Measurements from ENCODE around the gene DNAH2. TPM values are rescaled to one million over a fixed set of nuclear protein-coding genes. Genes with fewer than 3 reads are reported as not detected.

The DNAH2 gene
- polyA plus RNA-seq, 1 of the 3 experiments (the other 2 are of a cell fraction) = 0.13 TPM

DNA sequence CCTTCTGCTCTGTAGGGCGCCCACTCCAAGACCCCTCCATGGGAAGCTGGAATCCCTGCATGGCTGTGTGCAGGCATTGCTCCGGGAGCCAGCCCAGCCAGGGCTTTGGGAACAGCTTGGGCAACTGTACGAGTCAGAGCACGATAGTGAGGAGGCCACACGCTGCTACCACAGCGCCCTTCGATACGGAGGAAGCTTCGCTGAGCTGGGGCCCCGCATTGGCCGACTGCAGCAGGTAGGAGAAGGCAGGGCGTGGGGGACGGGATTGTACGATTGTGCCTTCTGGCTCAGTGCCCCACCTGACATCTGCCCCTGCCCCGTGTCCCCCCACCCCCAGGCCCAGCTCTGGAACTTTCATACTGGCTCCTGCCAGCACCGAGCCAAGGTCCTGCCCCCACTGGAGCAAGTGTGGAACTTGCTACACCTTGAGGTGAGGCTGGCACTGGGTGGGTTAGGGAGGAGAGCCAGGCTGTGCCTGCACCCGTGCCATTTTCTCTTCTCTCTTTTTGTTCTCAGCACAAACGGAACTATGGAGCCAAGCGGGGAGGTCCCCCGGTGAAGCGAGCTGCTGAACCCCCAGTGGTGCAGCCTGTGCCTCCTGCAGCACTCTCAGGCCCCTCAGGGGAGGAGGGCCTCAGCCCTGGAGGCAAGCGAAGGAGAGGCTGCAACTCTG, 128.7 kb downstream of the DNAH2 start:
- peaks cover 37% of the 10 kb centered on the region for H3F3A ChIP-seq (replicated peaks; ENCODE audit: insufficient read depth)
- peaks cover 19 to 47% of the 10 kb centered on the region in 2 experiments for H3K36me3 ChIP-seq (replicated peaks in 1 of 2; ENCODE audit: control insufficient read depth in 1 of 2, insufficient read depth in 2 of 2, low read length in 1 of 2)
- H2AFZ ChIP-seq (ENCODE audit: low read depth) = no peak overlapping the region
- H3K9me2 ChIP-seq = no peaks in the 10 kb centered on the region
- H3K4me3 ChIP-seq (ENCODE audit: low read depth in 2 of 2, low read length in 1 of 2) = no peak overlapping the region
- DNase-seq = no peak
- ChIA-PET POLR2A (no interaction called here), CTCF (interaction anchor here (0.6 to 4.1 kb wide), 4 partner anchors 11 to 195 kb away, joined by 3 to 37 read pairs (median 13); partner anchors contain the start of genes KDM6B and NAA38)
- peaks cover 9 to 18% of the 10 kb centered on the region in 2 experiments; a peak in 3 of 4 replicates for H3K4me1 ChIP-seq (ENCODE audit: control insufficient read depth in 1 of 2, insufficient read depth in 2 of 2, low read depth in 1 of 2, low read length in 1 of 2)
- H3K9me3 ChIP-seq = no peaks in the 10 kb centered on the region
- H4K20me1 ChIP-seq (ENCODE audit: insufficient read depth) = peaks cover 39% of the 10 kb centered on the region
- TF ChIP-seq EZH2phosphoT487 (IDR thresholded peaks at IDR 0.05; ENCODE audit: borderline replicate concordance, low read depth) = no peak
- no peak for TF ChIP-seq RXRA (IDR thresholded peaks at IDR 0.05; ENCODE audit: borderline replicate concordance, low read depth)
- TF ChIP-seq, protein P1, sequence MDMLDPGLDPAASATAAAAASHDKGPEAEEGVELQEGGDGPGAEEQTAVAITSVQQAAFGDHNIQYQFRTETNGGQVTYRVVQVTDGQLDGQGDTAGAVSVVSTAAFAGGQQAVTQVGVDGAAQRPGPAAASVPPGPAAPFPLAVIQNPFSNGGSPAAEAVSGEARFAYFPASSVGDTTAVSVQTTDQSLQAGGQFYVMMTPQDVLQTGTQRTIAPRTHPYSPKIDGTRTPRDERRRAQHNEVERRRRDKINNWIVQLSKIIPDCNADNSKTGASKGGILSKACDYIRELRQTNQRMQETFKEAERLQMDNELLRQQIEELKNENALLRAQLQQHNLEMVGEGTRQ (IDR thresholded peaks at IDR 0.05; ENCODE audit: borderline replicate concordance, low read depth, low read length) = no peak
- no peak for TF ChIP-seq YY1 (IDR thresholded peaks at IDR 0.05; ENCODE audit: low read depth)
- TF ChIP-seq RFX5 (IDR thresholded peaks at IDR 0.05; ENCODE audit: low read length) = no peak
- no peak for TF ChIP-seq PBX3 (IDR thresholded peaks at IDR 0.05)
- TF ChIP-seq FOXJ3 (CRISPR knock-in tag; IDR thresholded peaks at IDR 0.05) = no peak
- no peak for TF ChIP-seq JUND (IDR thresholded peaks at IDR 0.05)
- no peak for TF ChIP-seq RCOR1 (IDR thresholded peaks at IDR 0.05; ENCODE audit: low read length)
- H3K27ac ChIP-seq (ENCODE audit: low read depth in 2 of 2, low read length in 1 of 2) = no peak overlapping the region; a peak in 1 of 4 replicates
- WGBS (ENCODE audit: low lambda C conversion rate) = 90% methylated on average over 14 of the region's 22 CpGs
- H3K79me2 ChIP-seq (ENCODE audit: insufficient read depth) = peaks cover 32% of the 10 kb centered on the region
- no peak overlapping the region for H3K4me2 ChIP-seq
- no peak overlapping the region for H3K9ac ChIP-seq
- H3K27me3 ChIP-seq (ENCODE audit: insufficient read depth) = no peaks in the 10 kb centered on the region

- peaks cover 30% of the 10 kb centered on the region for H3K79me2 ChIP-seq (ENCODE audit: insufficient read depth)
- 92% methylated on average over 16 of the region's 34 CpGs for WGBS (ENCODE audit: low lambda C conversion rate)
- no peak for TF ChIP-seq SIN3A (IDR thresholded peaks at IDR 0.05; ENCODE audit: borderline replicate concordance, low read depth, low read length)
- no peak for TF ChIP-seq FOXM1 (IDR thresholded peaks at IDR 0.05; ENCODE audit: low read depth)
- TF ChIP-seq JUND (IDR thresholded peaks at IDR 0.05) = no peak
- TF ChIP-seq RXRA (IDR thresholded peaks at IDR 0.05; ENCODE audit: borderline replicate concordance, low read depth) = no peak
- no peak for TF ChIP-seq GABPA (IDR thresholded peaks at IDR 0.05; ENCODE audit: low read depth)
- TF ChIP-seq TCF12 (IDR thresholded peaks at IDR 0.05) = no peak
- no peak for TF ChIP-seq TEAD4 (IDR thresholded peaks at IDR 0.05; ENCODE audit: borderline replicate concordance, insufficient read depth)
- no peak for TF ChIP-seq IRF3 (IDR thresholded peaks at IDR 0.05; ENCODE audit: low read depth, low read length)
- TF ChIP-seq, protein P1 (IDR thresholded peaks at IDR 0.05; ENCODE audit: borderline replicate concordance, low read depth, low read length) = no peak
- TF ChIP-seq RCOR1 (IDR thresholded peaks at IDR 0.05; ENCODE audit: low read length) = no peak
- TF ChIP-seq, protein P2, sequence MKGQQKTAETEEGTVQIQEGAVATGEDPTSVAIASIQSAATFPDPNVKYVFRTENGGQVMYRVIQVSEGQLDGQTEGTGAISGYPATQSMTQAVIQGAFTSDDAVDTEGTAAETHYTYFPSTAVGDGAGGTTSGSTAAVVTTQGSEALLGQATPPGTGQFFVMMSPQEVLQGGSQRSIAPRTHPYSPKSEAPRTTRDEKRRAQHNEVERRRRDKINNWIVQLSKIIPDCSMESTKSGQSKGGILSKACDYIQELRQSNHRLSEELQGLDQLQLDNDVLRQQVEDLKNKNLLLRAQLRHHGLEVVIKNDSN (IDR thresholded peaks at IDR 0.05; ENCODE audit: borderline replicate concordance, low read depth) = no peak
- TF ChIP-seq ELF1 (IDR thresholded peaks at IDR 0.05) = no peak
- no peak for TF ChIP-seq TAF1 (IDR thresholded peaks at IDR 0.05; ENCODE audit: borderline replicate concordance, low read depth, low read length)
- TF ChIP-seq NFIC (IDR thresholded peaks at IDR 0.05; ENCODE audit: borderline replicate concordance) = no peak
These were observed 129.5 kb downstream of the DNAH2 start for GRCh38 chr17:7846765-7847661.

More at GRCh38 chr17:7846765-7847661, 129.5 kb downstream of the DNAH2 start:
- H3K4me2 ChIP-seq = no peak overlapping the region
- peaks cover 33% of the 10 kb centered on the region for H3F3A ChIP-seq (replicated peaks; ENCODE audit: insufficient read depth)
- ChIA-PET CTCF (interaction anchor here (0.6 to 5.7 kb wide), 3 partner anchors 13 to 271 kb away, joined by 3 to 58 read pairs (median 19); partner anchors contain the start of gene KDM6B), POLR2A (interaction anchor here (0.6 kb wide), 1 partner anchor 24 kb away, joined by 3 read pairs; no protein-coding TSS in a partner anchor)
- no peak overlapping the region for H2AFZ ChIP-seq (ENCODE audit: low read depth)
- H3K27ac ChIP-seq (ENCODE audit: low read depth in 2 of 2, low read length in 1 of 2) = no peak overlapping the region
- no peaks in the 10 kb centered on the region for H3K27me3 ChIP-seq (ENCODE audit: insufficient read depth)
- H3K9ac ChIP-seq = no peak overlapping the region
- peaks cover 8 to 21% of the 10 kb centered on the region in 2 experiments; a peak in 2 of 4 replicates for H3K4me1 ChIP-seq (ENCODE audit: control insufficient read depth in 1 of 2, insufficient read depth in 2 of 2, low read depth in 1 of 2, low read length in 1 of 2)
- DNase-seq = no peak
- H3K9me2 ChIP-seq = no peaks in the 10 kb centered on the region
- H4K20me1 ChIP-seq (ENCODE audit: insufficient read depth) = peaks cover 41% of the 10 kb centered on the region
- H3K9me3 ChIP-seq = no peaks in the 10 kb centered on the region
- H3K4me3 ChIP-seq (ENCODE audit: low read depth in 2 of 2, low read length in 1 of 2) = no peak overlapping the region
- H3K36me3 ChIP-seq (replicated peaks in 1 of 2; ENCODE audit: control insufficient read depth in 1 of 2, insufficient read depth in 2 of 2, low read length in 1 of 2) = peaks cover 25 to 52% of the 10 kb centered on the region in 2 experiments

Data from SK-N-SH (cell line).